Fibroblast of pulmonary artery (primary cell): Measurements from ENCODE around the gene TPPP3.

ENCODE experiments used
- DNase-seq: peaks from one replicate; pipeline ENCODE4 v3.0.0-alpha.2; 2010; ENCODE audit warnings: low read depth
- H3K4me3 ChIP-seq: replicated peaks from 2 replicates; pipeline ENCODE4 v1.5.1; 2011; ENCODE audit warnings: low read depth, mild to moderate bottlenecking, control low read depth, low read length, moderate library complexity
- TF ChIP-seq, protein P1 (sequence below): IDR thresholded peaks from 2 replicates; pipeline ENCODE4 v1.5.1; 2011; ENCODE audit warnings: mild to moderate bottlenecking, control low read depth, low read length, inconsistent platforms; ENCODE audit errors: missing control alignments

The TPPP3 gene

DNA sequence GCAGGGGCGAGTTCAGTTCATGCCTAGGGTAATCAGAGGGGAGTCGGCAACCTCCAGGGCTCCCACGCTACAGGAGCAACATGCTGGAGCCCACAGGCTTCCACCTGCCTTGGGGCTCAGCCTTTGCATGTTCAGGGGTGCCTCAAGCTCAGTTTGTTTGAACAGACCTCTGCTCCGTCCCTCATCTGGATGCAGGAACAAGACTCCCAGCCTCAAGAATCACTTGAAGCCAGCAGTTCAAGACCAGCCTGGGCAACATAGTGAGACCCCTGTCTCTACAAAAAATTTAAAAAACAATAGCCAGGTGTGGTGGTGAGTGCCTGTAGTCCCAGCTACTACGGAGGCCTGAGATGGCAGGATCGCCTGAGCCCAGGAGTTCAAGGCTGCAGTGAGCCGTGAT lies 32.7 kb upstream of the TPPP3 start:
- no peak for DNase-seq
- H3K4me3 ChIP-seq = no peak overlapping the region
- TF ChIP-seq, protein P1, sequence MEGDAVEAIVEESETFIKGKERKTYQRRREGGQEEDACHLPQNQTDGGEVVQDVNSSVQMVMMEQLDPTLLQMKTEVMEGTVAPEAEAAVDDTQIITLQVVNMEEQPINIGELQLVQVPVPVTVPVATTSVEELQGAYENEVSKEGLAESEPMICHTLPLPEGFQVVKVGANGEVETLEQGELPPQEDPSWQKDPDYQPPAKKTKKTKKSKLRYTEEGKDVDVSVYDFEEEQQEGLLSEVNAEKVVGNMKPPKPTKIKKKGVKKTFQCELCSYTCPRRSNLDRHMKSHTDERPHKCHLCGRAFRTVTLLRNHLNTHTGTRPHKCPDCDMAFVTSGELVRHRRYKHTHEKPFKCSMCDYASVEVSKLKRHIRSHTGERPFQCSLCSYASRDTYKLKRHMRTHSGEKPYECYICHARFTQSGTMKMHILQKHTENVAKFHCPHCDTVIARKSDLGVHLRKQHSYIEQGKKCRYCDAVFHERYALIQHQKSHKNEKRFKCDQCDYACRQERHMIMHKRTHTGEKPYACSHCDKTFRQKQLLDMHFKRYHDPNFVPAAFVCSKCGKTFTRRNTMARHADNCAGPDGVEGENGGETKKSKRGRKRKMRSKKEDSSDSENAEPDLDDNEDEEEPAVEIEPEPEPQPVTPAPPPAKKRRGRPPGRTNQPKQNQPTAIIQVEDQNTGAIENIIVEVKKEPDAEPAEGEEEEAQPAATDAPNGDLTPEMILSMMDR = no peak

DNA sequence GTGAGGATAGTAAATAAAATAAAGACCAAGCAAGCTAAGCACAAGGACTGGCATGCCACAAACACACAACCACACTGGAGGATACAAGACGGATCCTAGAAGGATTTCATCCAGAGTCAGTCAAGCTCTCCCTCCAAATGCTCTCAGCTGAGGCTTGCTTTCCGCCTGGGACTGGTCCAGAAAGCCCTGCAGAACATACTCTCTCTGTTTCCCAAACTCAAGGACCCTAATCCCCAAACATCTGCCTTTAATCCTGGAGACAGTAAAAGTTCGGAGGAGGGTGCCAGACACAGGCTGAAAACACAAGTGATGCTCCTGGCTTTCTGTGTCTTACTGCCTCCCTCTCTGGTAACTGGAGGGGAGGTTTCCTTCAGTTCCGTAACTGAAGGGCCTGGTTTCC lies 32.3 kb upstream of the TPPP3 start:
- TF ChIP-seq, protein P1 = no peak
- H3K4me3 ChIP-seq = no peak overlapping the region
- no peak for DNase-seq

DNA sequence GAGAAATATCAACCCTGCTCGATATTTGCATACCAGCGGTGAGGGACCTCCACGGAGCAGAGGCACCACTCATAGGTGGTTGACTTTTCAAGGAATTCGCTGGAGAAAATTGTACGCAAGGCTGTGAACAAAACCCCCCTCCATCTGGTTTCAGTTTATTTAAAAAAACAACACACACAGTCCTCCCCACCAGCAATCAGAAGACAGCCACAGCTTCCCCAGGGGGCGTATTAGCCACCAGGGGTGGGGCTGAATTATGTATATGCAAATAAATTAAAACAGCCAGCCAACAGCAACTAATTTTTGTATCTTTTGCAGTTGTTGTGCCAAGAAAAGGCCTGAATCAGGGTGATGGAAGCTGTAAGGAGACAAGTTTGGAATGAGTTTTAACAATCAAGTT lies 31.8 kb upstream of the TPPP3 start:
- no peak overlapping the region for H3K4me3 ChIP-seq
- no peak for DNase-seq
- TF ChIP-seq, protein P1 = no peak

DNA sequence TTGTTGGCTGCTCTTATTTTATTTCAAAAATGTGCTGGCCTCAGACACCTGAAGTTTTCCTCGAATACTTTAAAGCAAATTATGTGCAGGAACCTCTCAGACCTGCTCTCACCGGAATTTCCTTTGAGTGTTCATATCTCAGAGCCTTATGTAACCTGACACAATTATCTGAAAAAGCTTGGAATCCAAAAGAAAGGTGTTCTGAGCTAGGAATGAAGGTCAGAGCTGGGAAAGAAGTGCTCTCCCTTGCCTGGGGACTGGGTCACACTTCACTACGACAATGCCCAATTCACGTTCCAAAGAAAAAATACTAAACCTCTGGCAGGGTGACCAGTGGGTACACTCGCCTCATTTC lies 30.9 kb upstream of the TPPP3 start:
- no peak overlapping the region for H3K4me3 ChIP-seq
- no peak for DNase-seq
- TF ChIP-seq, protein P1 = no peak

DNA sequence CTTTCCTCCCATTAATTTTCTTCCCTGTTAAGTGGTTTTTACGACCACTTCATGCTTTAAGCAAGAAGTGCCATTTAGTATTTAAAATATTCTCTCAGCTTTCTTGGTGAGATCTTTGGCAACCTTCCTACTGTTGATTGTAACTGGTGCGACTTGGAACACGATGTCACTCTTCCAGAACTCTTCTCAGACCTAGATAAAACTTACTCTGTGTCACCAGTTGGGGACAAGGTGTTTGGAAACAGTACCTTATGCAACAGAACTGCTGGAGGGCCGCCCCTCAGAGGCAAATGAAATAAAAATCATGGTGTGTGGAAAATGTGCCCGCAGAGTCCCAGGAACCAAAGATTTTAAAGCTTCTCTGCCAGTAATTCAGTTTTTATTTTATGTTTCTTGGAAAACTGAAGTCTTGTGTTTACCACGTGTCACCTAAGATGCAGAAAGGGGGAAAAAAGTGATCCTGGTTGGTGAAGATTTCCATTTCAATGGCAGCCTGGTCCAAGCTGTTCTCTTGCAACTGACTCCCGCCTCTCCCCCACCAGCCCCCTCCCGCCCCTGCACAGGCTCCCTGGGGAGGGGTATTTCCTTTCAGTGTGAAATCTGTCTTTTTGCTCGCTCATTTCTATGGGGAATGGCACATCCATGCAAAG lies 30.4 kb upstream of the TPPP3 start:
- H3K4me3 ChIP-seq = no peak overlapping the region
- DNase-seq = no peak
- TF ChIP-seq, protein P1 = no peak

DNA sequence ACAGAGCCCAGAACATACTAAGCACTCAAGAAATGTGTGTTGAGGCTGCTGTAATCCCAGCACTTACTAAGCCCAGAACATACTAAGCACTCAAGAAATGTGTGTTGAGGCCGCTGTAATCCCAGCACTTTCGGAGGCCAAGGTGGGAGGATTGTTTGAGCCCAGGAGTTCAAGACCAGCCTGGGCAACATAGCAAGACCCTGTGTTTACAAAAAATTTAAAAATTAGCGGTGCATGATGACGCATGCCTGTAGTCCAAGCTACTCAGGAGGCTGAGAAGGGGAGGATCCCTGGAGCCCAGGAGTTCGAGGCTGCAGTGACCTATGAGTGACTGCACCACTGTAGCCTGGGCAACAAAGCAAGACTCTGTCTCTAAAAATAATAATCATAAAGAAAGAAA lies 29.7 kb upstream of the TPPP3 start:
- DNase-seq = no peak
- TF ChIP-seq, protein P1 = no peak
- H3K4me3 ChIP-seq = no peak overlapping the region

DNA sequence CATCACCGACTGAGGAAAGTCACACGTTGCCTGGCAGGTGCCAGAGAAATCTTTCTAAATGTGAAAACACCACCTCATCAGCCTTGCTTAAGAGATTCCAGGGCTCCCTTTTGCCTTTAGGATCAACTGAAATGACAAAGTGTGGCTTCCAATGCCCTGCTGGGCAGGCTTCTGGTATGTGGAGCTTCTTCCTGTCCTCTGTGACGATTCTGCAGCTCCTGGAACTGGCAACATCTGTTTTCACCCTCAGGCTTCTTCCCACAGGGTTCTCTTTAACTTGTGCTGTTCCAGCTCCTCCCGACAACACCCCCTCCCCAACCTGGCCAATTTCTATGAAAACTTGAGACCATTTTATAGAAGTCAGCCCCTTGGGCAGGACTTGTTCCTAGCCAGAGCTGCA lies 27.7 kb upstream of the TPPP3 start:
- no peak for DNase-seq
- TF ChIP-seq, protein P1 = no peak
- H3K4me3 ChIP-seq = no peak overlapping the region
